NCI-H2107 treated with DMSO at 0.1 percent for 48 hours (cell line): ENCODE data around the gene KRTAP10-11.
A peak's percentile ranks its signal among the peaks of the same experiment; 100 is the strongest.
"Not testable (repeated sequence)": the region's sequence is repeated elsewhere in the genome, so short reads cannot be mapped to it uniquely, and the experiment has no call there.

Experiments
- DNase-seq: peaks from one replicate; lab custom pipeline; 2025; ENCODE audit not compliant: unreplicated experiment; lab: John Stamatoyannopoulos, UW

KRTAP10-11 gene

GRCh38 chr21:44661567-44661966 lies 15.4 kb downstream of the KRTAP10-11 start:
- not testable (repeated sequence) for DNase-seq

- DNase-seq = no peak
Measured at GRCh38 chr21:44664691-44665090, 18.5 kb downstream of the KRTAP10-11 start.

DNA sequence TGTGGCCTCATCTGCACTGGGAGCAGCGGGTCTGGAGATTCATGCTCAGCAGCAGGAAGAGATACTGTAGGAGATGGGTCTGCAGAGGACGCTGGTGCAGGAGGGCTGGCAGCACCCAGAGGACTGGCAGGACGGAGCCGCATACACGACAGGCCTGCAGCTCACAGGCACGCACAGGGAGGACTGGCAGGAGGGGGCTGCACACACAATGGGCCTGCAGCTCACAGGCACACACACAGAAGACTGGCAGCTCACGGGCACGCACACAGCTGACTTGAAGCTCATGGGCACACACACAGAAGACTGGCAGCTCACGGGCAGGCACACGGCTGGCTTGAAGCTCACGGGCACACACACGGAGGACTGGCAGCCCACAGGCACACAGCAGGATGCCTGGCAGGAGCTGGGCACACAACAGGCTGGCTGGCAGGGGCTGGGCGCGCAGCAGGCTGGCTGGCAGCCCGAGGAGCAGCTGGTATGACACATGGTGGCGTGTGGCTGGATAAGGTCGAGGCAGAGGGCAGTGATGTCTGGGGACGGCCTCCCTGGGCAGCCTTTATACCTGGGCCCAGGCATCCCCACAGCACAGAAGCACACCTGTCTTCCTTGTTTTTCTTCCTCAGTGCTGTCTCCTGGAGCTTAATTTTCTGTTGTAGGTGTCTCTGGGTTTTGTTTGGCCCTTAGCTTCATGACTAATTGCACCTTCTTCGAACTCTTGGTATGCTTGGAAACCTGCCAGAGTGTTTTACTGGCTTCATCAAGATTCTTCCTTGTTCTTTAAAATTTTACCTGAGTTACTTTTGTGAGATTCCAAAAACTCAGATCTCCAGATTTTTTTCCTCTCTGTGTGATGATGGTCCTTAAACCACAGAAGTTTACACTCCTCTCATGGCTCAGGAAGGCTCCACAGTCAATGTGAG lies 20.4 kb downstream of the KRTAP10-11 start, which contains the start of gene KRTAP12-2:
Gene KRTAP12-2, minus strand, starts transcription at position 527 of the 920 bp plus-strand sequence. Its CDS starts 41 bp downstream, at position 486.
- no peak for DNase-seq

DNA sequence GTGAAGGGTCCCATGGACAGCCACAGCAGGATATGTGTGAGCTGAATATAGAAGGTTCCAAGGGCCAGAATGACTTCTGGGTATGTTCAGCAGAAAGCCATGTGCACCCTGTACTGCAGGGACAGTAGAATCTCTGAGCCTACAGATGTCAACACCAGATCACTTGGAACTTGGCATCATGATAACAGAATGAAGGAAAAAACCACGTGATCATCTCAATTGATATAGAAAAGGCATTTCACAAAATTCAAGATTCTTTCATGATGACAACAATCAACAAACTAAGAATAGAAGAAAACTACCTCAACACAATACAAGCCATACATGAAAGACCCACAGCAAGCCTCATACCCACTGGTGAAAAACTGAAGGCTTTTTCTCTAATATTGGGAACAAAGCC lies 21.4 kb downstream of the KRTAP10-11 start:
- DNase-seq = no peak

DNA sequence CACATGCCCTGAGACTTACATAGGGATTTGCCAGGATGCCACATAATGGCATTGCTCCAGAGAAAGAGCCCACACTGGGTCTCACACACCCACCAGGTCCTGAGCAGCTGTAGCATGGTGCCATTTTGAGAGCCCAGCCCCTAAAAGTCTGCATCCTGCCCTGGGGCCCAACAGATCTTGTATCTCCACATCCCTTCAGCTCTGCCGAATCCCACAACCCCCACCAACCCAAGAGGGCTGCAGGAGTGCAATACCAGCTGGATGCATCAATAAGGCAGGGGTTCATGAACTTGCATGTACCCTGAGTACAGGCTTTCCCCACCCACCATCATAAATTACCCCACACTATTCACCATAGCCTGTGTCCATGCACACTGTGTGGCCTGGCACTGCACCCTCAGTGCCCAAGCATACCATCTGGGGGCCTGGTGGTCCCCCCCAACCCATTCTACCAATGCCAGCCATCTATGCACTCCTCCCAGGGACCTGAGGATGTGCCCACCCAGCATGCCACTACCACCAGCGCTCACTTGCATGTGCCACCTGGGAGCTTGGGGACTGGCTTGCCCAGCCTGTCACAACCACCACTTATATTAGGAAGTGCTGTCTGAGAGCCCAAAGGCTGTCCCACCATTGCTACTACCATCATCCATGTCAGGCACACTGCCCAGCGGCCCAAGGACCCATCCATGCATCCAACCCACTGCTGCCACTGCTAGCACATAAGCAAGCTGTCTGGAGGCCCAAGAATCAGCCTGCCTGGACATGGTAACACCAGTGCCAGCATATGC lies 24.6 kb downstream of the KRTAP10-11 start:
- no peak for DNase-seq

GRCh38 chr21:44671911-44672310 lies 25.7 kb downstream of the KRTAP10-11 start:
- DNase-seq = no peak

- no peak for DNase-seq
Measured at GRCh38 chr21:44677881-44678280, 31.7 kb downstream of the KRTAP10-11 start.

- DNase-seq = no peak
Measured at GRCh38 chr21:44681152-44681551, 34.9 kb downstream of the KRTAP10-11 start.

- DNase-seq = peak; percentile 93
Measured at GRCh38 chr21:44681861-44682579, 35.8 kb downstream of the KRTAP10-11 start, which contains the start of gene KRTAP12-1. KRTAP12-1 (minus strand) TSS chr21:44682163; CDS start chr21:44682123, 40 bp downstream.

DNA sequence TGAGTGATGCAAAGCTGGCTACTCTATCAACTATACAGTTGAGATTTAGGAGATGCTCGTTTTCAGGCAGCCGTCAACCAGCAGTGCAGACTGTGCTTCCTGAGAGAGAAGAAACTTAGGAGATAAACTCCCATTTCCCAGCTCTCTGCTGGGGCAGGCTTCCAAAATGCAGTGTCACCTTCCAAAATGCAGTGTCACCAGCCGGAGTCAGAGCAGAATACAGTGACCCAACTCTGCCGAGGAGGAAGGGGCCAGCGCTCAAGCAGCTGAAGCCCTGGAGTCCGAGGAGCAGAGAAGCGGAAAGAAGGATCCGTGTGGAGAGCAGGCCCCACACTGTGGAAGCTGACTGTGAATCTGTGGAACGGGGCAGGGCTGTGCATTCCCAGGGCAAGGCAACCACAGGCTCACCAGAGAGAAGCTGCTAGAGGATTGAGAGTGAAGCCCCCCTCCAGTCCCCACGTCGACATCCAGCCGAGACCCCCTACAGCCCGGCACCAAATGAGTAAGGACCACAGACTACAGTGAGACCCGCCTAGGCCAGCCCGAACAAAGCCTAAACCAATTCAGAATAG lies 36.5 kb downstream of the KRTAP10-11 start:
- DNase-seq = no peak

- no peak for DNase-seq
Measured at GRCh38 chr21:44684077-44684476, 37.9 kb downstream of the KRTAP10-11 start.

GRCh38 chr21:44684483-44684882 lies 38.3 kb downstream of the KRTAP10-11 start:
- no peak for DNase-seq

GRCh38 chr21:44685050-44685449 lies 38.8 kb downstream of the KRTAP10-11 start:
- not testable (repeated sequence) for DNase-seq

GRCh38 chr21:44686000-44686781 lies 40.0 kb downstream of the KRTAP10-11 start:
- no peak for DNase-seq

- DNase-seq = peak; percentile 46
Measured at GRCh38 chr21:44686843-44687561, 40.8 kb downstream of the KRTAP10-11 start.

- DNase-seq = peak; percentile 88
Measured at GRCh38 chr21:44687671-44688070, 41.5 kb downstream of the KRTAP10-11 start.

GRCh38 chr21:44689740-44690139 lies 43.5 kb downstream of the KRTAP10-11 start:
- not testable (repeated sequence) for DNase-seq

DNA sequence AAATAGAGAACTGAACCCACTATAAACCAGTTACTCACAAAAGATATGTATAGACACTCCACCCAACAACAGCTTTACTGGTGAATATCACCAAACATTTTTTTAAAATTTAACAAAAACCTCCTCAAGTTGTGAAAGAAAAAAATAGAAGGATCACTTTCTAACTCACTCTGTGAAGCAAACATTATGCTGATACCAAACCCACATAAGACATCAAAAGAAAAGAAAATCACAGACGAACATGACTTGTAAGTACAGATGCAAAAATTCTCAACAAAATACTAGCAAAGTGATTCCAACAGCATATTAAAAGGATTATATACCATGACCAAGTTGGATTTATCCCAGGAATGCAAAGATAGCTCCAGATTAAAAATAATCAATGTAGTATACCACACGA lies 45.5 kb downstream of the KRTAP10-11 start:
- DNase-seq = no peak
